HT1080 (cell line): ENCODE data around the gene C1orf210. TPM values are rescaled to one million over a fixed set of nuclear protein-coding genes. Genes with fewer than 3 reads are reported as not detected.

Experiments
- DNase-seq: peaks from one replicate; pipeline ENCODE4 v3.0.0-alpha.2; 2015; ENCODE audit warnings: low read depth
- total RNA-seq: library from RNA; depleted of rRNA; stranded (reverse); fragments of >200 nt; shearing (Covaris generic); gene quantifications from 2 replicates; pipeline ENCODE4 v1.2.3, GENCODE V29; 2014

The C1orf210 gene
- total RNA-seq, 1 experiment from 2014 or later = not detected

- DNase-seq = no peak
Observed at GRCh38 chr1:43253173-43253572, 32.2 kb downstream of the C1orf210 start.

GRCh38 chr1:43252225-43252624 lies 33.2 kb downstream of the C1orf210 start:
- no peak for DNase-seq

GRCh38 chr1:43251024-43251423 lies 34.4 kb downstream of the C1orf210 start:
- DNase-seq = no peak

- no peak for DNase-seq
Observed at GRCh38 chr1:43250351-43250761, 35.0 kb downstream of the C1orf210 start.

- DNase-seq = no peak
Observed at GRCh38 chr1:43247256-43247921, 38.0 kb downstream of the C1orf210 start.

- no peak for DNase-seq
Observed at GRCh38 chr1:43246466-43247213, 38.7 kb downstream of the C1orf210 start.

GRCh38 chr1:43243299-43243698 lies 42.1 kb downstream of the C1orf210 start:
- no peak for DNase-seq

- peak; percentile 81 for DNase-seq
Observed at GRCh38 chr1:43241413-43241836, 44.0 kb downstream of the C1orf210 start.

GRCh38 chr1:43239484-43239883 lies 45.9 kb downstream of the C1orf210 start:
- DNase-seq = no peak

- DNase-seq = no peak
Observed at GRCh38 chr1:43238991-43239469, 46.4 kb downstream of the C1orf210 start.

- DNase-seq = peak; percentile 57
Observed at GRCh38 chr1:43238085-43238484, 47.3 kb downstream of the C1orf210 start.

- no peak for DNase-seq
Observed at GRCh38 chr1:43237121-43237520, 48.3 kb downstream of the C1orf210 start.

- DNase-seq = no peak
Observed at GRCh38 chr1:43235451-43236121, 49.8 kb downstream of the C1orf210 start.

- DNase-seq = no peak
Observed at GRCh38 chr1:43235040-43235439, 50.3 kb downstream of the C1orf210 start.

- DNase-seq = no peak
Observed at GRCh38 chr1:43234267-43234666, 51.1 kb downstream of the C1orf210 start.

GRCh38 chr1:43233631-43234030 lies 51.8 kb downstream of the C1orf210 start:
- no peak for DNase-seq

- no peak for DNase-seq
Observed at GRCh38 chr1:43232482-43232881, 52.9 kb downstream of the C1orf210 start.

GRCh38 chr1:43232074-43232473 lies 53.3 kb downstream of the C1orf210 start:
- peak; percentile 69 for DNase-seq
